ENCODE measurements around the gene NKTR. TPM values are rescaled to one million over a fixed set of nuclear protein-coding genes. Genes with fewer than 3 reads are reported as not detected.

The NKTR gene
- total RNA-seq, 4 donors from 2014 or later: 130 to 244 (median 148) TPM

DNA sequence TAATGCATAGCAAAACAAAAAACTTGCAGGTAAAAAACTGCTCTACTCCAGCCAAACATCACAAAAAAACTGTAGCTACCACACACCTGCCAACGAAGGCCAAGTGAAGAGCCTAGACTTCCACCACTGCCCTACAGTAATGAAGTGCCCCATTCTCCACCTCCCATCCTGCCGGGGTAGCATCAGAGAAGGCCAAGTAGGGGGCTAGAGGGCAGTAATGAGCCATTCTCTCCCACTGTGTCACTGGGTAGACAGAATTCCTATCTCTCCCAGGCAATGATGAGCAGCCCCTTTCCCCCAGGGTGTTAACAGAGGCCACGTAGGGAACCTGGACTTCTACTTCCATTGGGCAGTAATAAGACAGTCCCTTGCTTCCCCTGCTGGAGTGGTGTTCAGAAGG lies 28.2 kb upstream of the NKTR start:
- TF ChIP-seq, protein P1, sequence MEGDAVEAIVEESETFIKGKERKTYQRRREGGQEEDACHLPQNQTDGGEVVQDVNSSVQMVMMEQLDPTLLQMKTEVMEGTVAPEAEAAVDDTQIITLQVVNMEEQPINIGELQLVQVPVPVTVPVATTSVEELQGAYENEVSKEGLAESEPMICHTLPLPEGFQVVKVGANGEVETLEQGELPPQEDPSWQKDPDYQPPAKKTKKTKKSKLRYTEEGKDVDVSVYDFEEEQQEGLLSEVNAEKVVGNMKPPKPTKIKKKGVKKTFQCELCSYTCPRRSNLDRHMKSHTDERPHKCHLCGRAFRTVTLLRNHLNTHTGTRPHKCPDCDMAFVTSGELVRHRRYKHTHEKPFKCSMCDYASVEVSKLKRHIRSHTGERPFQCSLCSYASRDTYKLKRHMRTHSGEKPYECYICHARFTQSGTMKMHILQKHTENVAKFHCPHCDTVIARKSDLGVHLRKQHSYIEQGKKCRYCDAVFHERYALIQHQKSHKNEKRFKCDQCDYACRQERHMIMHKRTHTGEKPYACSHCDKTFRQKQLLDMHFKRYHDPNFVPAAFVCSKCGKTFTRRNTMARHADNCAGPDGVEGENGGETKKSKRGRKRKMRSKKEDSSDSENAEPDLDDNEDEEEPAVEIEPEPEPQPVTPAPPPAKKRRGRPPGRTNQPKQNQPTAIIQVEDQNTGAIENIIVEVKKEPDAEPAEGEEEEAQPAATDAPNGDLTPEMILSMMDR (IDR thresholded peaks at IDR 0.05; ENCODE audit: low read depth): no peak

DNA sequence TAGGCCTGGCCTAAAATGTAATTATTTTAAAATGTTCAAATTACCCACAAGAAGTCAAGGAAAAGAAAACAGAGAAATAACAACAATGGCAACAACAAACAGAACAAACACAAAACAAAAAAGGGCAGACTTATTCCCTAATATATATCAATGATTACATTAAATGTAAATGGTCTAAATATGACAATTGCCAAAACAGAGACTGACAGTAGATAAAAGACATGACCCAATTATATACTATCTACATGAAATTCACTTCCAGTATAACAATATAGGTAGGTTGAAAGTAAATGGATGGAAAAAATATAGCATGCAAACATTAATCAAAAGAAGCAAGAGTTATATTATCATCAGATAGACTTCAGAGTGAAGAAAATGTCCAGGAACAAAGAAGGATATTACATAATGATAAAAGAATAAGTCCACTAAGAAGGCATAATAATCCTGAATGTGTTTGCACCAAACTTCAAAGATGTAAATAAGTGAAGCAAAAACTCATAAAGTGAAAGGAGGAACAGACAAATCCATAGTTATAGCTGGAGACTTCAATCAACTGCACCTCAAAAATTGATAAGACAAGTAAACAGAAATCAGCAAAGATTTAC lies 25.2 kb upstream of the NKTR start:
- TF ChIP-seq, protein P1 (IDR thresholded peaks at IDR 0.05; ENCODE audit: low read depth): no peak

DNA sequence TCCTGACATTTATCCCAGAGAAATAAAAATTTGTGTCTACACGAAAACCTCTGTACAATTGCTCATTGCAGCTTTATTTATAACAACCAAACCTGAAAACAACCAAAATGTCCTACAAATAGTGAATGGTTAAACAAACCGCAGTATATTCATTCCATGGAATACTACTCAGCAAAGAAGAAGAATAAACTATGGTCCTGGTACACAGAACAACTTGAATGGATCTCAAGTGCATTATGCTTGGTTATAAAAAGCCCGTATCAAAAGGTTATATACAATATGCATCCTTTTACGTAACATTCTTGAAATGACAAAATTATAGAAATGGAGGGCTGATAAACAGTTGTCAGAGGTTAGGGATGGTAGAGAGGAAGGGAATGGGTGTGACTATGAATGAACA lies 22.4 kb upstream of the NKTR start:
- TF ChIP-seq, protein P1 (IDR thresholded peaks at IDR 0.05; ENCODE audit: low read depth): no peak

DNA sequence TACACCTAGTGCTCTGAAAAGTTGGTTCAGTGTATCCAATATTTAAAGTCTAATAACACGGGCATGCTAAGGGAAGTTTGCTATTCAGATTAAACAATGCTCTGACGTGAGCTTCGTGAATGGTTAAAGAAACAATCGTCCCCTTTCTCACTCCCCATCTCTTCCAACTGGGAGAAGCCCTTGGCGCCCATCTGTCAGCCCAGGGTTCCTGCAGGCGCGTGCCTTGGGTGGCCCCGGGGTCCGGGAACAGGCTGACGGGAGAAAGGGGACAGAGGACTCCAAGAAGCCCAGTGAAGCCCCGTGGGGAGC lies 19.1 kb upstream of the NKTR start:
- TF ChIP-seq, protein P1 (IDR thresholded peaks at IDR 0.05; ENCODE audit: low read depth): no peak

DNA sequence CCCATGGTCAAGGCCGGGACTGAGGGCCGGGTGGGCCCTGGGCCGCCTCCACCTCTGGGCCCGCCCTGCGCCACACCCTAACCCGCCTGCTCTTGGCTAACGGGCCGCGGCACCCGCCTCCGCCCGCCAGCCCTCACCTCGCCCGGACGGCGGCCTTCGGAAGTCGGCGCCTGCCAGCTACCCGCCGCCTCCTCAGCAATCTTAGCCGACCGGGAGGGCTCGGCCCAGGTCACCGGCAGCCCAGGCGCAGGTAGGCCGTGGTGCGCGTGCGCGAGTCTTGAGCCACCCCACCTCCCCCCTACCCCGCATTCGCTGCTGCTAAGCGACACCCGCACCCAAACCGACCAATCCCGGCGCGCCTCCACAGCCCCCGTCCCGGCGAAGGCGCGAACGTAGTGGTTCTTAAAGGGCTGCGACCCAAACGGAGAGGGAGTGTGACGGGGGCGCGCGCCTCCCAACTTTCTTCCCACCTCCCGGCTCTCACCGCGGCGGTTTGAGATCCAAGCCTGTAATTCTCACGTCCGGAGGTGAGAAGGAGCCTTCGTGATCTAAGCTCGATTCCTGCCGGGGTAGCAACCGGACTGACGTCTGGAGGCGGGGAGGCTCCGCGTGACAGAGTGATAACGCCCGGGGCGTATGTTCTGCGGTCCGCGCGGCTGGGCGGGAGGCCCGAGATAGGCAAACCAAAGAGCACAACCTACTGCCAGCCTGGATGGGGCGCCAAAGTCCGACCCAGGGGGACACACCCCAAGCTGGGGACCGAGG lies 18.6 kb upstream of the NKTR start, which contains the start of gene SEC22C:
Gene SEC22C, minus strand, starts transcription at position 259 of the 765 bp plus-strand sequence. CDS start 12,921 bp downstream, outside the sequence.
- TF ChIP-seq, protein P1 (IDR thresholded peaks at IDR 0.05; ENCODE audit: low read depth): no peak

DNA sequence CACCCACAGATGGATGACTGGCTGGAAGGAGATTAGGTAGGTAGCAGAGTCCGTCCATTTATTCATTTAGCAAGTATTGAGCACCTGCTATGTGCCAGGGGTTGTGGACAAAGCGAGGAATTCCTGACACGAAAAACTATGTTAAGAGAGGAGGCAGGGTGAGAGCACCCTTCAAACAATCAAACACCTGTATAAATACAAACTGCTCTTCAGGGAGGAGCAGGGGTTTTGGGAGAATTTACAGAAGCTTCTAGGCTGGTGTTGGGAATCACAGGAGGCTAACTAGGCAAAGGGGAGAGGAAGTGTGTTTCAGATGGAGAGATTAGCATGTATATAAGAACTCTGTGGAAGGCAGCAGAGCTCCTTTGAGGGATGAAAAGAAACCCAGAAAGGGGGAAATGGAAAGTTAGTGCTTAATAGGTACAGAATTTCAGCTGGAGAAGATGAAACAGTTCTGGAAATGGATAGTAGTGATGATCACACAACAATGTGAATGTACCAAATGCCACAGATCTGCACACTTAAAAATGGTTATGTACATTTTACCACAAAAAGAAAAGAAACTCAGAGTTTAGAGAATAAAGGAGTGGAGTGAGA lies 17.9 kb upstream of the NKTR start:
- TF ChIP-seq, protein P1 (IDR thresholded peaks at IDR 0.05; ENCODE audit: low read depth): no peak

DNA sequence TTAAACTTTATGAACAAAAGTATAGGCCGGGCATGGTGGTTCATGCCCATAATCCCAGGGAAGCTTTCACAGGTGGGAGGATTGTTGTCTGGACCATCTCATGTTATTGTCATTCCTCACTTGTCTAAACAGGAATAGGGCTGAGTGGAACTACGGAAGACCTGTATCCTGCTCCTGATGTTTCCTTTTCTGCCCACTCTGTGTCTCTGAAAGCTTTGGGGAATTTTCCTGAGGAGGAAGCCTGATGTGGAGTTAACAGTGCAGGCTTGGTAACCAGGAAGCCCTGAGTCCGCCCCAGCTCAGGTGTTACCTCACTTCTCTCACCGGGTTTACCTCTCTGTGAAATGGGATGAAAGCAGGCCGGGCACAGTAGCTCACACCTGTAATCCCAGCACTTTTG lies 11.9 kb upstream of the NKTR start:
- TF ChIP-seq, protein P1 (IDR thresholded peaks at IDR 0.05; ENCODE audit: low read depth): no peak

Measured in subcutaneous adipose tissue (tissue), 4 donors.